OCI-LY3 (cell line): Measurements from ENCODE around the gene ZBTB16.

ENCODE experiments used
- EZH2phosphoT487 ChIP-seq: fragments of 200-600 bp; shearing (Covaris generic); IDR thresholded peaks from 2 replicates; pipeline ENCODE4 v1.6.1; 2018; ENCODE audit warnings: antibody characterized with exemption, mixed run types, low read depth
- TF ChIP-seq, protein P1 (sequence below): fragments of 200-600, 300-600 bp; sonication (generic); IDR thresholded peaks from 2 replicates; pipeline ENCODE4 v1.5.1; 2014; ENCODE audit warnings: antibody characterized with exemption, low read length, low read depth

DNA sequence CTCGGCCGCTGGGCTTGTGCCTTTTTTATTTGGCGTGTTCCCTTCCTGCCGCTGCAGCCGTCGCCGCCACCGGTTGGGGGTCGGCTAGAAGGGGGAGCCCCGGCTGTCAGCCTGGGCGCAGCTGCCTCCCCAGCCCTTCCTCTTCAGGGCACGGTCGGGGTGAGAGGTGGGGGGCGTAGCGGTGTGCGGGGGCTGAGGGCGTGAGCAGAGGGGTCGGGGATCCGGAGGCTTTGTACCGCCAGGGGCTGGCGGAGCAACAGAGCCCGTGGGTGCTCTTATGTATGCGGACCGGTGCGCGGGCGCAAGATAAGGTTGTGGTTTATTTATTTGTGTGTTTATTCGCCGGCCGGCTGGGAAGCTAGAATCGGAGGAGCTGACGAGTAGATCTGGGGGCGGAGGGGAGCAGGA, 477 bp downstream of the ZBTB16 start:
- TF ChIP-seq, protein P1, sequence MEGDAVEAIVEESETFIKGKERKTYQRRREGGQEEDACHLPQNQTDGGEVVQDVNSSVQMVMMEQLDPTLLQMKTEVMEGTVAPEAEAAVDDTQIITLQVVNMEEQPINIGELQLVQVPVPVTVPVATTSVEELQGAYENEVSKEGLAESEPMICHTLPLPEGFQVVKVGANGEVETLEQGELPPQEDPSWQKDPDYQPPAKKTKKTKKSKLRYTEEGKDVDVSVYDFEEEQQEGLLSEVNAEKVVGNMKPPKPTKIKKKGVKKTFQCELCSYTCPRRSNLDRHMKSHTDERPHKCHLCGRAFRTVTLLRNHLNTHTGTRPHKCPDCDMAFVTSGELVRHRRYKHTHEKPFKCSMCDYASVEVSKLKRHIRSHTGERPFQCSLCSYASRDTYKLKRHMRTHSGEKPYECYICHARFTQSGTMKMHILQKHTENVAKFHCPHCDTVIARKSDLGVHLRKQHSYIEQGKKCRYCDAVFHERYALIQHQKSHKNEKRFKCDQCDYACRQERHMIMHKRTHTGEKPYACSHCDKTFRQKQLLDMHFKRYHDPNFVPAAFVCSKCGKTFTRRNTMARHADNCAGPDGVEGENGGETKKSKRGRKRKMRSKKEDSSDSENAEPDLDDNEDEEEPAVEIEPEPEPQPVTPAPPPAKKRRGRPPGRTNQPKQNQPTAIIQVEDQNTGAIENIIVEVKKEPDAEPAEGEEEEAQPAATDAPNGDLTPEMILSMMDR: no peak
- TF ChIP-seq EZH2phosphoT487: no peak
